Loucy (cell line): ENCODE data around the gene TUB.

Experiments
- H2AFZ ChIP-seq: fragments of 200-600 bp; sonication (generic); 2 replicates; pipeline ENCODE4 v1.6.0; 2016; ENCODE audit warnings: antibody characterized with exemption, mild to moderate bottlenecking, low read length, moderate library complexity
- H3F3A ChIP-seq: fragments of 200-600 bp; 2 replicates; pipeline ENCODE4 v1.6.0; 2016; ENCODE audit warnings: antibody characterized with exemption, low read depth, mild to moderate bottlenecking
- H3K27me3 ChIP-seq: fragments of 200-600 bp; sonication (generic); 2 replicates; pipeline ENCODE4 v1.6.1; 2014; ENCODE audit warnings: low read length, mild to moderate bottlenecking; ENCODE audit not compliant: insufficient read depth, poor library complexity, severe bottlenecking
- H3K36me3 ChIP-seq: fragments of 200-600 bp; sonication (generic); 2 replicates; pipeline ENCODE4 v1.6.1; 2016; ENCODE audit warnings: low read length; ENCODE audit not compliant: insufficient read depth
- H3K4me1 ChIP-seq: fragments of 200-600 bp; sonication (generic); 2 replicates; pipeline ENCODE4 v1.5.1; 2014; ENCODE audit warnings: low read length, mild to moderate bottlenecking; ENCODE audit not compliant: insufficient read depth, poor library complexity, severe bottlenecking
- H3K4me2 ChIP-seq: fragments of 200-600 bp; sonication (generic); 2 replicates; pipeline ENCODE4 v1.6.0; 2014; ENCODE audit warnings: antibody characterized with exemption, low read length, low read depth, mild to moderate bottlenecking; ENCODE audit not compliant: poor library complexity, severe bottlenecking
- H3K4me3 ChIP-seq: fragments of 200-600 bp; sonication (generic); 2 replicates; pipeline ENCODE4 v1.5.1; 2014; ENCODE audit warnings: low read length, mild to moderate bottlenecking, mixed read lengths; ENCODE audit not compliant: poor library complexity, severe bottlenecking
- H3K79me2 ChIP-seq: fragments of 200-600 bp; sonication (generic); 2 replicates; pipeline ENCODE4 v1.6.1; 2014; ENCODE audit warnings: low read length; ENCODE audit not compliant: insufficient read depth
- H3K9ac ChIP-seq: fragments of 200-600 bp; sonication (generic); 2 replicates; pipeline ENCODE4 v1.6.0; 2014; ENCODE audit warnings: mild to moderate bottlenecking, low read depth, low read length, moderate library complexity; ENCODE audit not compliant: poor library complexity, severe bottlenecking
- H3K9me2 ChIP-seq: fragments of 200-600 bp; sonication (generic); replicated peaks from 2 replicates; pipeline ENCODE4 v1.6.1; 2016; ENCODE audit warnings: low read depth, low read length, mixed read lengths
- H3K9me3 ChIP-seq: fragments of 200-600 bp; sonication (generic); 2 replicates; pipeline ENCODE4 v1.6.1; 2014; ENCODE audit warnings: mild to moderate bottlenecking, antibody characterized with exemption, low read length, low read depth; ENCODE audit not compliant: insufficient read depth
- H4K20me1 ChIP-seq: fragments of 200-600 bp; sonication (generic); 2 replicates; pipeline ENCODE4 v1.6.0; 2014; ENCODE audit warnings: antibody characterized with exemption, low read length, mild to moderate bottlenecking; ENCODE audit not compliant: insufficient read depth, poor library complexity, severe bottlenecking
- CTCF ChIP-seq: fragments of 200-600 bp; sonication (generic); conservative IDR thresholded peaks from 2 replicates; pipeline ENCODE4 v1.5.1; 2014; ENCODE audit warnings: mild to moderate bottlenecking, antibody characterized with exemption, low read length
- EZH2phosphoT487 ChIP-seq: fragments of 200-600 bp; IDR thresholded peaks from 2 replicates; pipeline ENCODE4 v1.6.1; 2018; ENCODE audit warnings: antibody characterized with exemption, mild to moderate bottlenecking, moderate library complexity, borderline replicate concordance

Gene TUB

GRCh38 chr11:8060801-8061554 lies 20.0 kb upstream of the TUB start:
- Histone ChIP-seq H3K79me2 (no peaks in the 10 kb centered on the region), H3K4me1 (no peaks in the 10 kb centered on the region), H3K4me3 (no peak overlapping the region), H4K20me1 (no peaks in the 10 kb centered on the region), H3K9me3 (no peaks in the 10 kb centered on the region), H2AFZ (no peak overlapping the region), H3K27me3 (no peaks in the 10 kb centered on the region), H3K4me2 (no peak overlapping the region), H3K9me2 (no peaks in the 10 kb centered on the region), H3K36me3 (no peaks in the 10 kb centered on the region), H3F3A (no peaks in the 10 kb centered on the region), H3K9ac (no peak overlapping the region)
- TF ChIP-seq EZH2phosphoT487 (no peak), CTCF (no peak)

GRCh38 chr11:8061555-8062428 lies 19.2 kb upstream of the TUB start:
- no peaks in the 10 kb centered on the region for H3K79me2 ChIP-seq
- no peak for TF ChIP-seq CTCF
- no peak for TF ChIP-seq EZH2phosphoT487
- no peaks in the 10 kb centered on the region for H3K36me3 ChIP-seq

GRCh38 chr11:8062781-8063257 lies 18.2 kb upstream of the TUB start:
- Histone ChIP-seq H3K27me3 (no peaks in the 10 kb centered on the region), H3K4me3 (no peak overlapping the region), H3K4me1 (no peaks in the 10 kb centered on the region), H3K36me3 (no peaks in the 10 kb centered on the region), H4K20me1 (no peaks in the 10 kb centered on the region), H3K9me3 (no peaks in the 10 kb centered on the region), H3K9ac (no peak overlapping the region), H3K9me2 (no peaks in the 10 kb centered on the region), H2AFZ (no peak overlapping the region), H3K79me2 (no peaks in the 10 kb centered on the region), H3K4me2 (no peak overlapping the region), H3F3A (no peaks in the 10 kb centered on the region)
- no peak for TF ChIP-seq EZH2phosphoT487
- no peak for TF ChIP-seq CTCF

More at GRCh38 chr11:8061555-8062428, 19.2 kb upstream of the TUB start:
- Histone ChIP-seq H2AFZ (no peak overlapping the region), H3K4me1 (no peaks in the 10 kb centered on the region), H4K20me1 (no peaks in the 10 kb centered on the region), H3F3A (no peaks in the 10 kb centered on the region), H3K4me3 (no peak overlapping the region), H3K9me3 (no peaks in the 10 kb centered on the region), H3K9me2 (no peaks in the 10 kb centered on the region), H3K27me3 (no peaks in the 10 kb centered on the region), H3K4me2 (no peak overlapping the region), H3K9ac (no peak overlapping the region)
